ENCODE measurements around the gene ADPRH.

DNA sequence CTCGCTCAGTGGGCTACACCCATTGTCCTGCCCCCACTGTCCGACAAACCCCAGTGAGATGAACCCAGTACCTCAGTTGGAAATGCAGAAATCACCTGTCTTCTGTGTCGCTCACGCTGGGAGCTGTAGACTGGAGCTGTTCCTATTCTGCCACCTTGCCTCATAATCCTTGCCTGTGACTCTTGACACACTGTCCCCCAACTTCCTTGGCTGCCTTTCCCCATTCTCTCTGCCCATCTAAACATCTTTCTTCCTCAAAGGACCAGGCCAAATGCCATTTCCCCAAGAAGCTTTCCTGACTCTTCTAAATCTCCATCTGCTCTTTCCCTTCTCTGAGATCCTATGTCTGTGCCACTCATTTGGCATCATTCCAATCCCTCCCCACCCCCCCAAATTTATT lies 10.1 kb upstream of the ADPRH start:
- no peak for TF ChIP-seq POLR2A (IDR thresholded peaks at IDR 0.05)
- TF ChIP-seq, protein P1, sequence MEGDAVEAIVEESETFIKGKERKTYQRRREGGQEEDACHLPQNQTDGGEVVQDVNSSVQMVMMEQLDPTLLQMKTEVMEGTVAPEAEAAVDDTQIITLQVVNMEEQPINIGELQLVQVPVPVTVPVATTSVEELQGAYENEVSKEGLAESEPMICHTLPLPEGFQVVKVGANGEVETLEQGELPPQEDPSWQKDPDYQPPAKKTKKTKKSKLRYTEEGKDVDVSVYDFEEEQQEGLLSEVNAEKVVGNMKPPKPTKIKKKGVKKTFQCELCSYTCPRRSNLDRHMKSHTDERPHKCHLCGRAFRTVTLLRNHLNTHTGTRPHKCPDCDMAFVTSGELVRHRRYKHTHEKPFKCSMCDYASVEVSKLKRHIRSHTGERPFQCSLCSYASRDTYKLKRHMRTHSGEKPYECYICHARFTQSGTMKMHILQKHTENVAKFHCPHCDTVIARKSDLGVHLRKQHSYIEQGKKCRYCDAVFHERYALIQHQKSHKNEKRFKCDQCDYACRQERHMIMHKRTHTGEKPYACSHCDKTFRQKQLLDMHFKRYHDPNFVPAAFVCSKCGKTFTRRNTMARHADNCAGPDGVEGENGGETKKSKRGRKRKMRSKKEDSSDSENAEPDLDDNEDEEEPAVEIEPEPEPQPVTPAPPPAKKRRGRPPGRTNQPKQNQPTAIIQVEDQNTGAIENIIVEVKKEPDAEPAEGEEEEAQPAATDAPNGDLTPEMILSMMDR (IDR thresholded peaks at IDR 0.05), result no peak
